Keratinocyte (primary cell): Measurements from ENCODE around the gene NOTCH1. TPM values are rescaled to one million over a fixed set of nuclear protein-coding genes. Genes with fewer than 3 reads are reported as not detected.
A peak's percentile ranks its signal among the peaks of the same experiment; 100 is the strongest.

ENCODE experiments used
- DNase-seq: peaks from one replicate; pipeline ENCODE4 v3.0.0-alpha.2; 2011; ENCODE audit warnings: low read depth, missing footprints, low spot score
- FAIRE-seq: peaks from 2 replicates; lab custom pipeline; 2011; peaks lifted over from hg19 to GRCh38; lab: Jason Lieb, UNC
- H2AFZ ChIP-seq: 2 replicates; pipeline ENCODE4 v1.6.0; 2012; ENCODE audit warnings: low read length, control low read depth, inconsistent platforms; ENCODE audit not compliant: control insufficient read depth
- H3K27ac ChIP-seq: 2 replicates; pipeline ENCODE4 v1.5.1; 2011; ENCODE audit warnings: low read length; ENCODE audit not compliant: control insufficient read depth, insufficient read depth
- H3K27me3 ChIP-seq: 3 replicates; pipeline ENCODE4 v1.6.0; 2011; ENCODE audit warnings: low read length; ENCODE audit not compliant: control insufficient read depth, insufficient read depth; ENCODE audit errors: extremely low read depth
- H3K36me3 ChIP-seq, 2 experiments: 2 replicates in 1 of 2; 3 replicates in 1 of 2; pipeline ENCODE4 v1.5.1; 2011; ENCODE audit warnings: low read length in 2 of 2, mild to moderate bottlenecking in 1 of 2; ENCODE audit not compliant: control insufficient read depth in 2 of 2, insufficient read depth in 2 of 2; ENCODE audit errors: extremely low read depth in 1 of 2
- H3K4me1 ChIP-seq: 3 replicates; pipeline ENCODE4 v1.5.1; 2011; ENCODE audit warnings: low read length; ENCODE audit not compliant: control insufficient read depth, insufficient read depth; ENCODE audit errors: extremely low read depth
- H3K4me2 ChIP-seq: 3 replicates; pipeline ENCODE4 v1.6.0; 2011; ENCODE audit warnings: low read depth, low read length; ENCODE audit not compliant: control insufficient read depth, insufficient read depth; ENCODE audit errors: extremely low read depth
- H3K4me3 ChIP-seq, 3 experiments: fragments of 200-600 bp in 1 of 3; sonication (generic) in 1 of 3; 2 replicates in 2 of 3; 3 replicates in 1 of 3; pipeline ENCODE4 v1.5.1; 2011 to 2016; ENCODE audit warnings: low read length in 3 of 3, mild to moderate bottlenecking in 3 of 3, control low read depth in 2 of 3, inconsistent platforms in 1 of 3, low read depth in 1 of 3, mixed read lengths in 1 of 3, mixed run types in 1 of 3, moderate library complexity in 1 of 3; ENCODE audit not compliant: control insufficient read depth in 2 of 3, insufficient read depth in 2 of 3; ENCODE audit errors: extremely low read depth in 1 of 3
- H3K79me2 ChIP-seq: 2 replicates; pipeline ENCODE4 v1.6.0; 2012; ENCODE audit warnings: low read length; ENCODE audit not compliant: control insufficient read depth, insufficient read depth
- H3K9ac ChIP-seq: 3 replicates; pipeline ENCODE4 v1.6.0; 2011; ENCODE audit warnings: low read length; ENCODE audit not compliant: control insufficient read depth, insufficient read depth; ENCODE audit errors: extremely low read depth
- H3K9me1 ChIP-seq: 3 replicates; pipeline ENCODE4 v1.6.0; 2011; ENCODE audit warnings: low read length; ENCODE audit not compliant: control insufficient read depth, insufficient read depth; ENCODE audit errors: extremely low read depth
- H3K9me3 ChIP-seq: 2 replicates; pipeline ENCODE4 v1.5.1; 2012; ENCODE audit warnings: low read depth, low read length; ENCODE audit not compliant: control insufficient read depth
- H4K20me1 ChIP-seq: 3 replicates; pipeline ENCODE4 v1.6.0; 2011; ENCODE audit warnings: low read length; ENCODE audit not compliant: control insufficient read depth, insufficient read depth; ENCODE audit errors: extremely low read depth
- CTCF ChIP-seq, 3 experiments: IDR thresholded peaks in 1 of 3; conservative IDR thresholded peaks in 1 of 3; optimal IDR thresholded peaks in 1 of 3; 2 replicates in 2 of 3; 3 replicates in 1 of 3; pipeline versions ENCODE3 to v1.5.1; 2011; ENCODE audit warnings: low read length in 3 of 3, mild to moderate bottlenecking in 3 of 3, moderate library complexity in 2 of 3, control low read depth in 1 of 3, inconsistent platforms in 1 of 3; ENCODE audit not compliant: insufficient read depth in 2 of 3; ENCODE audit errors: extremely low read depth in 1 of 3
- EZH2 ChIP-seq: IDR thresholded peaks from one replicate; pipeline ENCODE4 v1.6.1; 2012; ENCODE audit warnings: inconsistent platforms, mild to moderate bottlenecking, low read length, moderate library complexity
- dilution Hi-C: fragments of 300-500 bp; cut with MboI; formaldehyde crosslinking; loops from one replicate; pipeline ENCODE4 v1.7.0; 2020; ENCODE audit warnings: low sequenced_read_pairs; ENCODE audit not compliant: extremely low pct_ligation_motif_present
- polyA plus RNA-seq, 5 experiments: library from polyadenylated mRNA; depleted of rRNA in 3 of 5; stranded (reverse) in 3 of 5; stranded (forward) in 1 of 5; unstranded in 1 of 5; fragments of >200 nt; gene quantifications; 1 replicate in 1 of 5; 2 replicates in 3 of 5; 3 replicates in 1 of 5; pipeline versions ENCODE4 v1.2.1 to v1.2.3, GENCODE V29; 2011 to 2012; ENCODE audit warnings: missing spikeins in 2 of 5, low read depth in 1 of 5, low replicate concordance in 1 of 5

NOTCH1 gene
- polyA plus RNA-seq, 1 donor (not counting 4 experiments of a cell fraction or from before 2014, with no cell fraction given) = 6.1 TPM

GRCh38 chr9:136483589-136484152 lies 62.2 kb downstream of the NOTCH1 start:
- peak overlapping the region; percentile 96 for H3K27ac ChIP-seq
- H3K9me1 ChIP-seq = no peaks in the 10 kb centered on the region
- no peak for TF ChIP-seq CTCF (optimal IDR thresholded peaks at IDR 0.05 in 1 of 3, IDR thresholded peaks at IDR 0.05 in 1 of 3, conservative IDR thresholded peaks at IDR 0.05 in 1 of 3; ENCODE audit: extremely low read depth in 1 of 3, insufficient read depth in 2 of 3, low read length in 3 of 3)
- no peak for TF ChIP-seq EZH2
- peak; percentile 44 for DNase-seq
- H4K20me1 ChIP-seq = peaks cover 13% of the 10 kb centered on the region
- dilution Hi-C loops = no loop called here
- H3K36me3 ChIP-seq = peaks cover 3 to 9% of the 10 kb centered on the region in 2 experiments
- H2AFZ ChIP-seq = peak overlapping the region; percentile 93
- no peaks in the 10 kb centered on the region for H3K9me3 ChIP-seq
- peak overlapping the region; percentile 93 for H3K9ac ChIP-seq
- no peak for FAIRE-seq
- H3K27me3 ChIP-seq = no peaks in the 10 kb centered on the region
- H3K4me2 ChIP-seq = peak overlapping the region; percentile 90
- peaks cover 38% of the 10 kb centered on the region for H3K79me2 ChIP-seq
- H3K4me3 ChIP-seq = peak overlapping the region; percentile 68 to 79 (median 78)
- H3K4me1 ChIP-seq = peaks cover 17% of the 10 kb centered on the region

- H3K9ac ChIP-seq = peak within 1 kb of the TSS; percentile 97
- no peaks in the 10 kb centered on the region for H3K9me3 ChIP-seq
- peaks cover 3 to 9% of the 10 kb centered on the region in 2 experiments for H3K36me3 ChIP-seq
- peaks cover 17% of the 10 kb centered on the region for H4K20me1 ChIP-seq
- H2AFZ ChIP-seq = peak within 1 kb of the TSS; percentile 93
- DNase-seq (peak; percentile 91), FAIRE-seq (no peak)
- peaks cover 44% of the 10 kb centered on the region for H3K79me2 ChIP-seq
- H3K27ac ChIP-seq = peak within 1 kb of the TSS; percentile 96
- peaks cover 17% of the 10 kb centered on the region for H3K4me1 ChIP-seq
- peak within 1 kb of the TSS; percentile 78 to 92 (median 83) for H3K4me3 ChIP-seq
- H3K4me2 ChIP-seq = peak within 1 kb of the TSS; percentile 95
- TF ChIP-seq CTCF (optimal IDR thresholded peaks at IDR 0.05 in 1 of 3, IDR thresholded peaks at IDR 0.05 in 1 of 3, conservative IDR thresholded peaks at IDR 0.05 in 1 of 3; ENCODE audit: extremely low read depth in 1 of 3, insufficient read depth in 2 of 3, low read length in 3 of 3) = no peak
- TF ChIP-seq EZH2 = no peak
- no peaks in the 10 kb centered on the region for H3K9me1 ChIP-seq
- H3K27me3 ChIP-seq = no peaks in the 10 kb centered on the region
- dilution Hi-C loops = no loop called here
Observed at GRCh38 chr9:136482793-136483588, 62.9 kb downstream of the NOTCH1 start, which contains the start of gene SEC16A. SEC16A (minus strand) TSS chr9:136483040; CDS start chr9:136477615, 5,425 bp downstream.
